Neuronal stem cell (in vitro differentiated cells): Measurements from ENCODE around the gene B4GALT6.

Experiments
- DNase-seq: peaks from one replicate; pipeline ENCODE4 v3.0.0-alpha.2; 2013; ENCODE audit warnings: low spot score
- H2AFZ ChIP-seq: one replicate; pipeline ENCODE4 v1.6.1; 2013; ENCODE audit warnings: mild to moderate bottlenecking, low read length, inconsistent platforms
- H2AK5ac ChIP-seq: 2 replicates; pipeline ENCODE4 v1.6.1; 2013; ENCODE audit warnings: low read depth, mild to moderate bottlenecking, inconsistent platforms, low read length, moderate library complexity, mixed read lengths
- H2BK120ac ChIP-seq: 2 replicates; pipeline ENCODE4 v1.6.1; 2013; ENCODE audit warnings: low read depth, mild to moderate bottlenecking, inconsistent platforms, low read length, moderate library complexity, mixed read lengths
- H2BK12ac ChIP-seq: one replicate; pipeline ENCODE4 v1.6.1; 2013; ENCODE audit warnings: low read length, inconsistent platforms
- H2BK15ac ChIP-seq: 2 replicates; pipeline ENCODE4 v1.6.1; 2013; ENCODE audit warnings: mild to moderate bottlenecking, low read length, inconsistent platforms, mixed read lengths
- H2BK5ac ChIP-seq: one replicate; pipeline ENCODE4 v1.6.1; 2013; ENCODE audit warnings: inconsistent platforms, mild to moderate bottlenecking, low read length, moderate library complexity
- H3K14ac ChIP-seq: one replicate; pipeline ENCODE4 v1.6.1; 2013; ENCODE audit warnings: low read length, inconsistent platforms
- H3K18ac ChIP-seq: 2 replicates; pipeline ENCODE4 v1.6.1; 2013; ENCODE audit warnings: low read length, inconsistent platforms
- H3K23ac ChIP-seq: 2 replicates; pipeline ENCODE4 v1.6.1; 2013; ENCODE audit warnings: low read depth, mild to moderate bottlenecking, mixed read lengths, low read length, inconsistent platforms; ENCODE audit not compliant: poor library complexity
- H3K27ac ChIP-seq: replicated peaks from 3 replicates; pipeline ENCODE4 v1.5.1; 2013; ENCODE audit warnings: low read length, inconsistent platforms
- H3K27me3 ChIP-seq, 3 experiments: 2 replicates each; pipeline ENCODE4 v1.6.1; 2013; ENCODE audit warnings: low read length in 3 of 3, mild to moderate bottlenecking in 2 of 3, inconsistent platforms in 1 of 3, low read depth in 1 of 3, mixed read lengths in 1 of 3, moderate library complexity in 1 of 3; ENCODE audit not compliant: control insufficient read depth in 3 of 3, insufficient read depth in 3 of 3
- H3K36me3 ChIP-seq, 2 donors: replicated peaks in 1 of 2; 2 replicates each; pipeline ENCODE4 v1.6.1; 2013; ENCODE audit warnings: low read length in 2 of 2; ENCODE audit not compliant: control insufficient read depth in 2 of 2, insufficient read depth in 2 of 2
- H3K4ac ChIP-seq: 2 replicates; pipeline ENCODE4 v1.6.1; 2013; ENCODE audit warnings: inconsistent platforms, mild to moderate bottlenecking, low read length, moderate library complexity
- H3K4me1 ChIP-seq, 2 donors: 1 replicate in 1 of 2; 2 replicates in 1 of 2; pipeline ENCODE4 v1.6.1; 2013; ENCODE audit warnings: low read length in 2 of 2, low read depth in 1 of 2; ENCODE audit not compliant: control insufficient read depth in 2 of 2, insufficient read depth in 1 of 2
- H3K4me2 ChIP-seq: one replicate; pipeline ENCODE4 v1.6.1; 2013; ENCODE audit warnings: mild to moderate bottlenecking, low read length, inconsistent platforms; ENCODE audit not compliant: insufficient read depth, poor library complexity, severe bottlenecking
- H3K4me3 ChIP-seq, 2 donors: 2 replicates each; pipeline ENCODE4 v1.5.1; 2013; ENCODE audit warnings: low read length in 2 of 2, mild to moderate bottlenecking in 2 of 2, inconsistent platforms in 1 of 2, moderate library complexity in 1 of 2
- H3K79me1 ChIP-seq: one replicate; pipeline ENCODE4 v1.6.1; 2013; ENCODE audit warnings: low read depth, mild to moderate bottlenecking, inconsistent platforms, low read length, moderate library complexity
- H3K9ac ChIP-seq: one replicate; pipeline ENCODE4 v1.6.1; 2013; ENCODE audit warnings: mild to moderate bottlenecking, low read depth, low read length, inconsistent platforms; ENCODE audit not compliant: poor library complexity
- H3K9me3 ChIP-seq, 2 donors: replicated peaks in 1 of 2; 2 replicates each; pipeline versions ENCODE3 to v1.6.1; 2013; ENCODE audit warnings: low read length in 2 of 2, mild to moderate bottlenecking in 2 of 2, inconsistent platforms in 1 of 2, low read depth in 1 of 2, mixed read lengths in 1 of 2, moderate library complexity in 1 of 2; ENCODE audit not compliant: control insufficient read depth in 2 of 2, insufficient read depth in 1 of 2
- H4K8ac ChIP-seq: one replicate; pipeline ENCODE4 v1.6.1; 2013; ENCODE audit warnings: low read depth, mild to moderate bottlenecking, inconsistent platforms, low read length, moderate library complexity
- H4K91ac ChIP-seq: one replicate; pipeline ENCODE4 v1.6.1; 2013; ENCODE audit warnings: low read length, low read depth, mild to moderate bottlenecking, inconsistent platforms; ENCODE audit not compliant: poor library complexity
- WGBS, 2 donors: extraction: QIAGEN DNeasy Blood & Tissue Kit; methylation state at CpG; one replicate each; pipeline ENCODE4 v1.1.7; 2013; ENCODE audit warnings: missing lambda C conversion rate in 2 of 2, mixed read lengths in 1 of 2; ENCODE audit not compliant: insufficient read length in 2 of 2, insufficient replicate concordance in 1 of 2; ENCODE audit errors: extremely low coverage in 2 of 2; 5-methylcytosine and 5-hydroxymethylcytosine counted together

The B4GALT6 gene

GRCh38 chr18:31685097-31686082, 1.0 kb upstream of the B4GALT6 start:
- Histone ChIP-seq H3K79me1 (no peaks in the 10 kb centered on the region), H3K27ac (peak overlapping the region; percentile 93), H3K36me3 (no peaks in the 10 kb centered on the region), H2BK12ac (no peak overlapping the region), H2BK5ac (peak overlapping the region; percentile 56), H2AFZ (peak overlapping the region; percentile 79), H3K4me1 (peaks cover 4 to 6% of the 10 kb centered on the region in 2 donors), H3K14ac (no peak overlapping the region), H3K4me3 (peak overlapping the region; percentile 55 to 97), H3K18ac (peak overlapping the region; percentile 84), H4K8ac (no peak overlapping the region), H3K27me3 (no peaks in the 10 kb centered on the region), H3K4ac (no peak overlapping the region), H3K9ac (peak overlapping the region; percentile 83), H4K91ac (no peak overlapping the region), H2BK120ac (no peak overlapping the region), H3K9me3 (no peaks in the 10 kb centered on the region), H2AK5ac (no peak overlapping the region), H3K23ac (no peak overlapping the region), H3K4me2 (peak overlapping the region; percentile 78), H2BK15ac (no peak overlapping the region)
- WGBS, 2 donors, result no CpG with 5 or more reads among the region's 115 CpGs
- peak; percentile 76 for DNase-seq

- Histone ChIP-seq H2BK120ac (no peak overlapping the region), H3K36me3 (no peaks in the 10 kb centered on the region), H3K4me3 (peak overlapping the region; percentile 55 to 97), H3K4me2 (peak overlapping the region; percentile 78), H3K9ac (peak overlapping the region; percentile 83), H3K27me3 (no peaks in the 10 kb centered on the region), H3K18ac (peak overlapping the region; percentile 76), H3K79me1 (no peaks in the 10 kb centered on the region), H3K4me1 (peaks cover 4 to 10% of the 10 kb centered on the region in 2 donors), H3K4ac (no peak overlapping the region), H4K8ac (no peak overlapping the region), H2AFZ (peak overlapping the region; percentile 79), H4K91ac (no peak overlapping the region), H3K27ac (peak overlapping the region; percentile 93), H3K14ac (no peak overlapping the region), H3K23ac (no peak overlapping the region), H3K9me3 (no peaks in the 10 kb centered on the region), H2BK12ac (no peak overlapping the region), H2BK5ac (peak overlapping the region; percentile 56), H2AK5ac (no peak overlapping the region), H2BK15ac (no peak overlapping the region)
- no peak for DNase-seq
- WGBS, 2 donors, result no CpG with 5 or more reads among the region's 9 CpGs
Measured at GRCh38 chr18:31683968-31684278, 458 bp downstream of the B4GALT6 start.

- no peak for DNase-seq
Measured at GRCh38 chr18:31683106-31683505, 1.3 kb downstream of the B4GALT6 start.

GRCh38 chr18:31680831-31681568, 3.4 kb downstream of the B4GALT6 start:
- Histone ChIP-seq H3K4ac (no peak overlapping the region), H2BK120ac (no peak overlapping the region), H2BK5ac (no peak overlapping the region), H3K18ac (no peak overlapping the region), H3K4me2 (no peak overlapping the region), H3K23ac (no peak overlapping the region), H3K4me1 (peaks cover 4 to 16% of the 10 kb centered on the region in 2 donors), H3K27ac (no peak overlapping the region), H4K91ac (no peak overlapping the region), H2BK12ac (no peak overlapping the region), H3K79me1 (peaks cover 5% of the 10 kb centered on the region), H2AK5ac (no peak overlapping the region), H3K14ac (no peak overlapping the region), H3K9ac (no peak overlapping the region), H3K9me3 (no peaks in the 10 kb centered on the region), H3K36me3 (no peaks in the 10 kb centered on the region), H3K4me3 (no peak overlapping the region), H3K27me3 (no peaks in the 10 kb centered on the region), H2AFZ (no peak overlapping the region), H4K8ac (no peak overlapping the region), H2BK15ac (no peak overlapping the region)
- DNase-seq, result no peak
- WGBS, 2 donors, result no CpG with 5 or more reads among the region's 2 CpGs

More at GRCh38 chr18:31683106-31683505, 1.3 kb downstream of the B4GALT6 start:
- H4K91ac ChIP-seq, result no peak overlapping the region
- no peaks in the 10 kb centered on the region for H3K36me3 ChIP-seq
- no peak overlapping the region for H2BK15ac ChIP-seq
- no peak overlapping the region for H4K8ac ChIP-seq
- H2BK12ac ChIP-seq, result no peak overlapping the region
- peak overlapping the region; percentile 23 for H3K4me2 ChIP-seq
- H3K4me3 ChIP-seq, result peak overlapping the region in 1 of 2 donors; percentile 55
- H2BK120ac ChIP-seq, result no peak overlapping the region
- no peak overlapping the region for H3K4ac ChIP-seq
- H3K27me3 ChIP-seq, result no peaks in the 10 kb centered on the region
- H3K23ac ChIP-seq, result no peak overlapping the region
- no peaks in the 10 kb centered on the region for H3K9me3 ChIP-seq
- H3K18ac ChIP-seq, result no peak overlapping the region
- peak overlapping the region; percentile 79 for H2AFZ ChIP-seq
- no peak overlapping the region for H2AK5ac ChIP-seq
- WGBS, 2 donors, result no CpG with 5 or more reads among the region's 5 CpGs
- no peak overlapping the region for H2BK5ac ChIP-seq
- no peak overlapping the region for H3K14ac ChIP-seq
- H3K9ac ChIP-seq, result no peak overlapping the region
- peaks cover 4 to 15% of the 10 kb centered on the region in 2 donors for H3K4me1 ChIP-seq
- H3K79me1 ChIP-seq, result peaks cover 3% of the 10 kb centered on the region
- H3K27ac ChIP-seq, result no peak overlapping the region
